Dedifferentiated amniotic fluid mesenchymal stem cell (primary cell): ENCODE data around the gene ACBD3.
A peak's percentile ranks its signal among the peaks of the same experiment; 100 is the strongest.

Experiments used
- DNase-seq: peaks from one replicate; pipeline ENCODE4 v3.0.0-alpha.2; 2016; ENCODE audit errors: extremely low spot score

The ACBD3 gene

DNA sequence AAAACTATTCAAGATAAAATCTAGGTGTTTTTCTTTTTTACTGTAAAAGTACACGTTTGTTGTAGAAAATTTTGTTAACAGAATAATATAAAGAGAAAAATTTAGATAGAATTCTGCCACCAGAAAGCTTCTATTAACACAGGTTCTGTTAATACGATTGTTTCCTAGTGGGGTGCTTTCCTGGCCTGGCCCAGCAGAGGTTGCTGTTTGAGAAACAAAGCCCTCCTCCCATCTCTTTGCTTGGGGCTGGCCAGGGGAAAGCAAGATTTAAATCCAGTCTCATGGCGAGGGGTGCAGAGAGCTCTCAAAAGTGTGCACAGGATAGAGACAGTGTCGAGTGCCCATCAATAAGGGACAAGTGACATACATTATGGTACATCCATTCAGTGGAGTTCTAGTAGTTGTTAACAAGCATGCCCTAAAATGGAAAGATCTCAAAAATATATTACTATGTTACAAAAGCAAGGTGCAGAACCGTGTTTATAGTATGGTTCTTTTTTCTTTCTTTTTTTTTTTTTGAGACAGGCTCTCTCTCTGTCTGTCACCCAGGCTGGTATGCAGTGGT lies 14.6 kb upstream of the ACBD3 start:
- DNase-seq, result no peak

DNA sequence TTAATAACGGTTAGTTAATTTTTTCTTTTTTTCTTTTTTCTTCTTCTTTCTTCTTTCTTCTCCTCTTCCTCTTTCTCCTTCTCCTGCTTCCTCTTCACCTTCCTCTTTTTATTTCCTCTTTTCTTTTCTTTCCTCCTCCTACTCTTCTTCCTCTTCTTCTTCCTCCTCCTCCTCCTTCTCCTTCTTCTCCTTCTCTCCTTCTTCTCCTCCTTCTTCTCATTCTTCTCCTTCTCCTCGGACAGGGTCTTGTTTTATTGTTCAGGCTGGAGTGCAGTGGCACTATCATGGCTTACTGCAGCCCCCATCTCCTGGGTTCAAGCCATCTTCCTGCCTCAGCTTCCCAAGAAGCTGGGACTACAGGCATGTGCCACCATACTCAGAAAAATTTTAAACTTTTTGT lies 13.4 kb upstream of the ACBD3 start:
- DNase-seq, result no peak

DNA sequence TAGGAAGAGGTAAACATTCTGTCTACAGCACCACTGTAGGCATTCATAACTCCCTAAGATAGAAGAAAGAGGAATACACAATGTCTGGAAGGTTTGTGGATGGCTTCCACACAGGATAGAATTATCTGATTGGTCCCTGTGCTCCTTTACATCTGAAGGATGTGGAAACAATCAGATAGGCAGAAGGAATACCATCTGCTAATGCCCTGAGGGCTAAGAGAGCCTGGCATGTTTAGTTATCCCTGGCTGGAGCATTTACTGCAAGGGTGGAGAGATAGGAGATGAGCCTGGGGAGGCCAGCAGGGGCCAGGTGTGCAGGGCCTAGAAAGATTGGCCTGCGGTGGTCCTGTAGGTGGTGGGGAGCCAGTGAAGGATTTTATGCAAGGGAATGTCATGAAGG lies 8.6 kb upstream of the ACBD3 start:
- no peak for DNase-seq

DNA sequence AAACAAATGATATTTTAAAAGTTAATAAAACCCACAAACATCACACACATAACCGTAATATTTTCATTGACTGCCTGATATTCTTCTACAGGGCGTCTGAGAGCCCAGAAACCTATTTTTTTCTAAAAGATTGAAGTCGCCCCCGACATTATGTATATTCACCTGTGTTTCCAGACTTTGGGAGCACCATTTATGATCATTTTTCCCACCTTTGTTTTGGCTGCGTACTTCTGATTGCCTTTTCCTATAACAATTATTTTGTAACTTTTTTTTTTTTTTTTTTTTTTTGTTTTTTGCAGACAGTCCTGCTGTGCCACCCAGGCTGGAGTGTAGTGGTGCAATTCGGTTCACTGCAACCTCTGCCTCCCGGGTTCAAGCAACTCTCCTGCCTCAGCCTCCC lies 839 bp upstream of the ACBD3 start:
- no peak for DNase-seq

DNA sequence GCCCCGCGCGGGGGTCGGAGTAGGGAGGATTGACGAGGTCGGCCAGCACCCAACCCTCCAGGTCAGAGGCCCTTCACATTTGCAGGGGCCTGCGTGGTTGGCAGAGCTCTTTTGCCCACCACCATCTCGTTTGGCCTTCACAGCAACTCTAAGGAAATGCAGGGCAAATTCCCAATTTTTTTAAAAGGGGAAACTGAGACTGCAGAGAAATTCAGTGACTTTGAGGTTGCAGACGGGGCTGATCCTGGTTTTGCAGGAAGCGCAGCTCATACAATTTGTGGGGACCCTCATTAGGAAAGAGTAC lies 430 bp upstream of the ACBD3 start:
- no peak for DNase-seq

DNA sequence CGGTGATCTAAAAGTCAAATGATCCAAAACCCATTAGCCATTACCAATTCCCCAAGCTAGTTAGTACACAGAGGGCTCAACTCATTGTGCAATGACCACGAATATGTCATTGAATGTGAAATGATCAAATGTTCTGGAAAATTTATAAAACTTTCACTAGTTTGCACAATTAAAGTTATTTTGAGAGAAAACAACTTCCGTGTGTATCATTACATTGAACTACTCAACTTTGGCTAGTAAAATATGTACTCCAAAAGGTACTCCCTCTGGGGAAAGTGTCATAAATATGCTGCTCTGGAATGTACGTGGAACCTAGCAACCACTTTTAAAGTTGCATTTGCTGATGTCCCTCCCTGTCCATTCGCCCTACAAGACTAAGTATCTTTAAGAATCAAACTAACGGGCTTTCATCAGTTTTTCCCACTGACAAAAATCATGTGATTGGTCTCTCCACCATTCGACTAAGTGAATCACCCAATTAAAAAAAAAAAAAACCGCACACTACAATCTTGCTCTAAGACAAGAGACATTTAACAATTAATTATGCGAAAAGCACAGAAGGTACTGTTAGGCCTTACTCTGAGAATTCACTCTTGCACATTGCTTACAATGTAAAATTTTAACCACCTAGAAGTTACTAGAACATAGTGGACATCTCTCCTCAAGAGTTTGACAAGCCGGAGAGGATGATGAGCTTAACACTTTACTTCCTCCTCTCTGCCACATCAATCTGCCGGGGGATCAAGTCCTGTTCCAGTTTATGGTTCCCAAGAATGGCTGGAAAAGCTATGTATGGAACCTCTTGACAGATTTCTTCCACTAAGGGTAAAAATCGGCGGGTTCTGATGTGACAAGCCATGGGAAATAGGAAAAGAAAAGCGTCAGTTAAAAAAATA lies 1.2 kb downstream of the ACBD3 start:
- peak; percentile 24 for DNase-seq

DNA sequence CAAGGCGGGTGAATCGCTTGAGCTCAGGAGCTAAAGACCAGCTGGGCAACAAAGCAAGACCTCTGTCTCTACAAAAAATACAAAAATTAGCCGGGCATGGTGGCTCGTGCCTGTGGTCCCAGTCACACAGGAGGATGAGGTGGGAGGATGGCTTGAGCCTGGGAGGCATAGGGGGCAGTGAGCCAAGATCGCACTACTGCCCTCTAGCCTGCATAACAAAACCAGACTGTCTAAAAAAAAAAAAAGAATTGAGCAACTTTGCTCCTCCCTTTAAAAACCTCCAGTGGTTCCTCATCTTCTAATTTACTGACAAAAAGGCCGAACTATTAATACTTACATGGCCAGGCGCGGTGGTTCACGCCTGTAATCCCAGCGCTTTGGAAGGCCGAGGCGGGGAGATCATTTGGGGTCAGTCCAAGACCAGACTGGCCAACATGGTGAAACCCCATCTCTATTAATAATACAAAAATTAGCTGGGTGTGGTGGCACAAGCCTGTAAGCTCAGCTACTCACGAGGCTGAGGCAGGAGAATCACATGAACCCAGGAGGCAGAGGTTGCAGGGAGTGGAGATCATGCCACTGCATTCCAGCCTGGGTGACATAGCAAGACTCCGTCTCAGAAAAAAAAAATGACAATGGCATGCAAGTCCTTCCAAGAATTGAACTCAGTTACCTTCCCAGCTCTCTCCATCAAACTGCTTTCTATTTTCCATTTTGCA lies 4.4 kb downstream of the ACBD3 start:
- peak; percentile 33 for DNase-seq

DNA sequence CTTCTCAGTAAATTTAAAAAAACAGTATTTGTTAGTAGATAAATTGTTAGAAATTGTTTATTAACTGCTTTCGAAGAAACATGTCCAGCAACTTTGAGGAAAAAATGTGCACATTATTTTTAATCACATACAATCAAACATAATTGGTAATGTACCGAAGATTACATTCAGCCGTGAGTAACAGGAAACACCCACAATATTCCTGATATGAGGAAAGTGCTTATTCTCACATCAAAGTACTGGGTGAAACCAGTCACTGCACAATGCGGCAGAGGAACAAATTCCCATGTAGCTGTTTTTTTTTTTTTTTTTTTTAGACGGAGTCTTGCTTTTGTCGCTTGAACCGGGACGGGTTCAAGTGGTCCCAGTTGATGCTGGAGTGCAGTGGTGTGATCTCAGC lies 9.7 kb downstream of the ACBD3 start:
- DNase-seq, result no peak

DNA sequence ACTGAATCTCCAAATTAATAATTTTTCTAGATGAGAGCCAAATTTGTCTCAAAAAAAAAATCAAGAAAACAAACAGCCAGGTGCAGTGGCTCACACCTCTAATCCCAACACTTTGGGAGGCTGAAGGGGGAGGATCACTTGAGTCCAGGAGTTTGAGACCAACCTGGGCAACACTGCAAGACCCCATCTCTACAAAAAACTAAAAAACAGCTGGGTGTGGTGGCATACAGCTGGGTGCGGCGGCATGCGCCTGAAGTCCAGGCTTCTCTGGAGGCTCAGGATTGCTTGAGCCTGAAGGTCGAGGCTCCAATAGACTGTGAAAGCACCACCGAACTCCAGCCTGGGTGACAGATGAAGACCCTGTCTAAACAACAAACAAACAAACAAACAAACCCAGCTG lies 14.0 kb downstream of the ACBD3 start:
- DNase-seq, result no peak

DNA sequence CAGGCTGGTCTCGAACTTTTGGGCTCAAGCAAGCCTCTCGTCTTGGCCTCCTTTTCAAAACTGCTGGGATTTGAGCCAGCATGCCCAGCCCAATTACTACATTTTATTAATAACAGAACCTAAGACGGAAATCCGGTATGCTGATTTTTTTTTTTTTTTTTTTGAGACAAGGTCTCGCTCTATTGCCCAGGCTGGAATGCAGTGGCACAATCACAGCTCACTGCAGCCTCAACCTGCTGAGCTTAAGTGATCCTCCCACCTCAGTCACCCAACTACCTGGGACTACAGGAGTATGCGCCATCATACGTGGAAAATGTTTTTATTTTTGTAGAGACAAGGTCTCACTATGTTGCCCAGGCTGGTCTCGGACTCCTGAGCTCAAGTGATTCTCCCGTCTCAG lies 20.2 kb downstream of the ACBD3 start:
- DNase-seq, result no peak

DNA sequence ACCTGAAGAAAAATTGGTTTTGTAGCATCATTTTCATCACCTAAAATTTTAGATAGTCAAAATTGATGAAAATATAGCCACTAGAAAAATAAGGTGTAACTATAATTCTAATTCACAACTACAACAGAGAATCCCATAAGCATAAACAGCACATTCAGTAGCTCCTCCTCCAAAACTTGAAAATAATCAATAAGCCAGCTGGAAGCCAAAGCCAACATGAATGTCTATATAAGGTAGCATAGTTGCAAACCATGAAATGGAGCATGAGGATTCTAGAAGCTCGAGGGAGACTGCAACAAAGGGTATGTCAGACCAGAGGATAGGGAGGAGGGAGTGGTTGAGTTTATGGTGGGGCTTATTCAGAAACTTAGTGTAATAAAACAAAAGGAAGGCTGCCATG lies 22.4 kb downstream of the ACBD3 start:
- DNase-seq, result no peak

DNA sequence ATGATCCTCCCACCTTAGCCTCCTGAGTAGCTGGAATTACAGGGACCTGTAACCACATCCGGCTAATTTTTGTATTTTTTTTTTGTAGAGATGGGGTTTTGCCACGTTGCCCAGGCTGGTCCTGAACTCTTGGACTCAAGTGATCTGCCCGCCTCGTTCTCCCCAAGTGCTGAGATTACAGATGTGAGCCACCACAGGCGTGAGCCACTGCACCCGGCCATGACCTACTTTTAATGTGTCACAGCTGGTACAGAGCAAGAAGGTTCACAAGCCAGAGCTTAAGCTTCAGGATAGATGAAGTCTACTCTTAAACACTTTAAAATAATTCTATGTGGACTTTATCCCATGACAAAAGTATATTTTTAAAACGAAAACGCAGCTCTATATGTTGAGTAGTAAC lies 23.6 kb downstream of the ACBD3 start:
- DNase-seq, result no peak

DNA sequence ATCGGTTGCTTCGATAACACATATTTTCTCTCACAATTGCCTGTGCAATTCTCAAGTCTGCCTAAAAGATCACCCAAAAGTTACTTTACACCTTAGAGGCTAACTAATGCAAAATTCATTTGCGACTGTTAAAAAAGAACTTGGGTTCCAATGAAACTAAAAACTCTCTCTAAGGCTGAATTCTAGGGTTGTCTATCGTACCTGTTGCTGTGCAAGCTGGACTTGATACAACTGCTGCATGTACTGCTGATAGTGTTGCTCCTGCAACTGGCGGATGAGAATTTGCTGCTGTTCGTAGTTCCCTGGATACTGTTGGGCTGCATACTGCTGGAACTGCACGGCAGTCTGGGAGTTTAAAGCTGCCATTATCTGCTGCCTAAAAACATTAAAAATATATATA lies 27.6 kb downstream of the ACBD3 start:
- DNase-seq, result no peak

DNA sequence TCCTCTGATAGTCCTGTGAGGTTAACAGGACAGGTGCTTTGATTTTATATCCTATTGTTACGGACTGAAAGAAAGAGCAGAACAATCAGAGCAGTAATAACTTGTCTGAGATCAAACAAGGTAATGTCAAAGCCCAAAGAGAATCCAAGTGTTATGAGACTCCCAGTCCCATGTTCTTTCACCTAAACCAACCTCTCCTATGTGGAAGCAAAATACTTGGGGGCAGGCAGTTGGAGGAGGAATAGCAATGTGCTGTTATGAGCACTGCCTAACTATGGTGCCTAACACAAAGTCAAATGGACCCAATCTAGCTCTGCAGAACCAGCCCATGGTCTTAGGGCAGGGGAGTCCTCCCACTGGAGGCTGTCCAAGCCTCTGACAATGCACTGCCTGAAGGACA lies 28.1 kb downstream of the ACBD3 start:
- DNase-seq, result no peak

DNA sequence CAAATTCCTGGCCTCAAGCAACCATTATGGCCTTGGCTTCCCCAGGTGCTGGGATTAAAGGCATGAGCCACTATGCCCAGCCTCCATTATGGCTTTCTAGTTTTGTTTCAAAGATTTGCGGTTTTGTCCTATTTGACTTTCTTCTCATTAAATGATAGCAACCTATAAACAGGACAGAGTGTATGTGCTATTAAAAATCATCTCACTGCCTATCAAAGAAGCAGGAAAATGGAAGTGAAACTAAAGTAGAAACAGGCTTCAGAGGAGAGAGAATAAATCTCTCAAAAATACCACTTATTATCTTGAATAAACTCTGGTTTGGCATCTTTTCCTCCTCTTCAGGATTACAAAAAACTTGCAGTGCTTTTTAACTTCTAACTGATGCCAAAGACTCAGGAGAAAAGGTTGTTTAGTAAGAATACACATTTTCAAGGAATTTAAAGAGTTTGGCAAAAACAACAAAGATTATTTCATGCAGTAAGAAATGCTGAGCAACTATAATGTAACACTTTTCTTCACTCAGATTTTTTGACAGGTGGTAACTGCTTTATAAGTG lies 28.7 kb downstream of the ACBD3 start:
- no peak for DNase-seq

DNA sequence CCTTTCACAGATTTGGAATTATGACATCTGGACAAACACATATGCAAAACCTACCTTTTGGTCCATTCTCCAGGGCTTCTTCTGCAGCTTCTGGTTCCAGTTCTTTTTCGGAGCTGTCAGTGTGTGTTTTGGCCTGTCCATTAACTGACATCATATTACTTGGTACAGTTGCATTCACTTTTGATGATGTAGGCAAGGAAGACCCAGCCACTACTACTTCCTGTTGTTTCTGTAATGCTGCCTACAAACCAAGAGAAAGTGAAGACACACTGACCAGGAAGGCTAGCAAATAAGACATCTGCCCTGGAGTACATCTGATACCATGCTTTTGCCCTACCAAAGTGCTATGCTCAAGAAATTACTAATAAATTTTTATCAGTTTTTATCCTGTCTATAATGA lies 31.9 kb downstream of the ACBD3 start:
- DNase-seq, result no peak

DNA sequence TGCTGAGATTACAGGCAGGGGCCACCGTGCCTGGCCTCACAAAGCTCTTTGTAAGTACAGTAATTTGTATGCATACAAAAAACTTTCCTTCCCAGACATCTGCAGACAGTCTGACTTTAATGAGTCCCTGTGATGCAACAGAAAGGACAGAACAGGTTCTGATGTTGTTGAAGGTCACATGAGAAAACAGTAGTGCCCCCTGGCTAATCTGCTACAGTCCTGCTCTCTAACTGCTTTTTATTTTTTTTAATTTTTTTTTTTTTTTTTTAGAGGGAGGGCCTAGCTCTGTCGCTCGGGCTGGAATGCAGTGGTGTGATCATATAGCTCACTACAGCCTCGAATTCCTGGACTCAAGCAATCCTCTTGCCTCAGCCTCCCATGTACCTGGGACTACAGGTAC lies 36.7 kb downstream of the ACBD3 start:
- DNase-seq, result no peak

DNA sequence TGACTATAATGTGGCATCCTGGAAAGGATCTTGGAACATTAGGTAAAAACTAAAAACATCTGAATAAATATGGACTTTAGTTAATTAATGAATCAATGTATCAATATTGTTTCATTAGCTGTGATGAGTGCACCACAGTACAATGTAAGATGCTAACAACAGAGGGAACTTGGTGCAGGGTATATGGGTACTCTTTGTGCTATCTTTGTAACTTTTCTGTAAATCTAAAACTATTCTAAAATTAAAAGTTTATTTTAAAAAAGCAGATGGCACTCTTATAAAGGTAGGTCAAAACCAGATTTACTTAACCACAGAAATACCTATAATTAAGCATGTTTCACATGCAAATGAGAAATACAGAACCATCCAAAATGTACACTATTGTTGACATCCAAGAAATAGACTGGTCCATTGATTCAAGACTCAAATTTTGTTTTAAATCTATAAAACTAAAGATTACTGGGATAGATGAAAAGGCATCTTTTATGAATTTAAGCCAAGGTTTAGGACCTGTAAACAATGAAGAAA lies 38.4 kb downstream of the ACBD3 start:
- DNase-seq, result no peak

DNA sequence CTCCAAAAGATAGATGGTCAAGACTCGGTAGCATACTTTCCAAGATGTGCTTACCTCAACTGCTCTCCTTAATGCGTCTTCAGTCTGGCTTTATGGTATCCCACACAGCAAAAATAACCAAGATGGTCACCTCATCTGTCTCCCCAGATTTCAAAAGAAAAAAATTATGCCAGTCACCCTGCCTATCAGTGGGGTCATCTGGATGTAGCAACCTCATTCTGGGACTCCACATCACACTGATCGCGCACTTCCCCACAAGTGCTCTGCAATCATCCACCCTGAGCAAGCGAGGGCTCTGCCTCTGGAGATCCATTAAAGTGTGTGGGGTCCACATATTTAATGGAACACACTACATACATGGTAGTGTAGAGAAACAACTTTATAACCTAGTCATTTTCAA lies 42.5 kb downstream of the ACBD3 start:
- DNase-seq, result no peak

DNA sequence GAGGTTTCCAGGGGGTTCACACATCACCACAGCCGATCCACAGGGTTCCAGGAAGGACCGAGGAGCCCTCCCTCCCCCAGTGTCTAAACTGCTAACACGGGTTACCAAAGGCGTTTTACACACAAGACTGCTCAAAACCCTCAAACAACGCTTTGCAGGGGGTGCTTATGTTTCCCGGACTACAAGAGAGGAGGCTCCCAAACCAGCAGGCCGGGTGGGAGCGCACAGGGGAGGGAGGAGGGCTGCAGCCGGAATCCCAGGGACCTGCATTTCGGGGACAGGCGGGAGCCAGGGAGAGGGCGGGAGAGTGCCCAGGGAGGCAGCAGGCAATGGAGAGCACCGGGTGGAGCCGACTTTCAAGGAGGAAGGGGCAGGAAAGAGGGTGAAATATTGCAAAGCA lies 50.8 kb downstream of the ACBD3 start:
- no peak for DNase-seq

DNA sequence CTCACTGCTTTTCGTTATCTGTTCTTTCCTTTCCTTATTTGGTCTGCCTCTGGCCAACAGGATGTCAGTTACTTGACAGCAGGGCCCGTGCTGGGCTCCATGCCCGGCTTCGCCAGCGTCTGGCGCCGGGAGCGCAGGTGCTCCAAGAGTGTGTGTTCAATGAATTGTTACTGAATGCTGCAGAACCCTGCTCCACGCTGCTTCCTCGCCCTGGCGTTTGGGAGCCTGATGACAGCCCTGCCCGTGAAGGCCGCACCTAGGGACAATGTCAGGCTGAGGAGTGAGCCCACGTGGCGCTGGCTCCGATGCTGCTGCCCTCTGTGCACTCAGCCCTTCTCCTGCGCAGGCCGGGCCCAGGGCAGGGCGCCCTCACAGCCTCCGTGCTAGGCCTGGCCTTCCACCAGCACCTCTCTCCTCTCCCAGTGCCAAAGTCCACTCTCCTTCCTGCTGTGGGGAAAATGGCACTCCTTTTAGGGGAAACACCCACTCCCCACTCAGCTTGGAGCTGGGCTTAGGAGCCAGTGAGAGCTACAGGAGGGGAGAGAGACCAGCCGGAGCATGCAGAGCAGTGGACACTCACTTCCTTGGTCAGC lies 51.4 kb downstream of the ACBD3 start:
- no peak for DNase-seq
